NCI-H2029 (cell line): ENCODE measurements around the gene SPATA19.

Experiments used
- DNase-seq: peaks from one replicate; lab custom pipeline; 2025; lab: John Stamatoyannopoulos, UW

The SPATA19 gene

GRCh38 chr11:133818302-133818701 lies 27.0 kb downstream of the SPATA19 start:
- DNase-seq = no peak

- no peak for DNase-seq
Observed at GRCh38 chr11:133817449-133817848, 27.9 kb downstream of the SPATA19 start.

- DNase-seq = no peak
Observed at GRCh38 chr11:133816146-133816870, 29.0 kb downstream of the SPATA19 start.

- DNase-seq = no peak
Observed at GRCh38 chr11:133815636-133816035, 29.7 kb downstream of the SPATA19 start.

- no peak for DNase-seq
Observed at GRCh38 chr11:133814588-133815100, 30.7 kb downstream of the SPATA19 start.

- no peak for DNase-seq
Observed at GRCh38 chr11:133811850-133812685, 33.2 kb downstream of the SPATA19 start.

GRCh38 chr11:133810766-133811165 lies 34.5 kb downstream of the SPATA19 start:
- DNase-seq = no peak

GRCh38 chr11:133809569-133810491 lies 35.5 kb downstream of the SPATA19 start:
- no peak for DNase-seq

- no peak for DNase-seq
Observed at GRCh38 chr11:133808393-133809140, 36.7 kb downstream of the SPATA19 start.

GRCh38 chr11:133803026-133803425 lies 42.3 kb downstream of the SPATA19 start:
- DNase-seq = no peak

- DNase-seq = no peak
Observed at GRCh38 chr11:133801356-133801755, 44.0 kb downstream of the SPATA19 start.

GRCh38 chr11:133800666-133801065 lies 44.6 kb downstream of the SPATA19 start:
- DNase-seq = no peak

GRCh38 chr11:133797554-133797953 lies 47.8 kb downstream of the SPATA19 start:
- DNase-seq = no peak

GRCh38 chr11:133796043-133796795 lies 49.1 kb downstream of the SPATA19 start:
- no peak for DNase-seq

- no peak for DNase-seq
Observed at GRCh38 chr11:133795088-133795487, 50.2 kb downstream of the SPATA19 start.

- no peak for DNase-seq
Observed at GRCh38 chr11:133794205-133794604, 51.1 kb downstream of the SPATA19 start.

GRCh38 chr11:133793271-133794035 lies 51.9 kb downstream of the SPATA19 start:
- no peak for DNase-seq

- DNase-seq = peak; percentile 78
Observed at GRCh38 chr11:133790995-133791394, 54.3 kb downstream of the SPATA19 start.
